Stomach (tissue), 9 donors: ENCODE measurements around the gene TNFRSF14. TPM values are rescaled to one million over a fixed set of nuclear protein-coding genes. Genes with fewer than 3 reads are reported as not detected.

Experiments used
- DNase-seq, 2 donors: peaks; one replicate each; pipeline versions ENCODE4 v3.0.0 to v3.0.0-alpha.2; 2013 to 2019
- H3K27ac ChIP-seq, 5 donors: fragments of 200-600 bp in 4 of 5; sonication (generic) in 4 of 5; one replicate each; pipeline ENCODE4 v1.5.1; 2013 to 2019; ENCODE audit warnings: mild to moderate bottlenecking in 1 of 5, moderate library complexity in 1 of 5
- H3K27me3 ChIP-seq, 3 donors: fragments of 200-600 bp; sonication (generic); one replicate each; pipeline ENCODE4 v1.5.1; 2017 to 2019; ENCODE audit warnings: mixed run types in 1 of 3
- H3K36me3 ChIP-seq, 4 donors: fragments of 200-600 bp; sonication (generic); 1 replicate in 3 of 4; 2 replicates in 1 of 4; pipeline ENCODE4 v1.5.1; 2016 to 2019
- H3K4me1 ChIP-seq, 4 donors: fragments of 200-600 bp; sonication (generic); one replicate each; pipeline ENCODE4 v1.5.1; 2016 to 2019
- H3K4me3 ChIP-seq, 4 donors: fragments of 200-600 bp; sonication (generic) in 3 of 4; one replicate each; pipeline ENCODE4 v1.5.1; 2016 to 2019; ENCODE audit warnings: mild to moderate bottlenecking in 1 of 4
- H3K9me3 ChIP-seq, 4 donors: fragments of 200-600 bp; sonication (generic); one replicate each; pipeline ENCODE4 v1.5.1; 2016 to 2019
- CTCF ChIP-seq, 7 experiments: fragments of 450-650 bp in 4 of 7; fragments of 200-600 bp in 3 of 7; sonication (generic) in 3 of 7; IDR thresholded peaks; one replicate each; pipeline ENCODE4 v1.5.1; 2016 to 2019; ENCODE audit warnings: antibody characterized with exemption in 7 of 7, control low read depth in 2 of 7, mild to moderate bottlenecking in 1 of 7
- EP300 ChIP-seq: sonication (generic); formaldehyde crosslinking; IDR thresholded peaks from one replicate; pipeline ENCODE4 v1.6.1; 2017; ENCODE audit warnings: antibody characterized with exemption
- POLR2A ChIP-seq, 4 donors: fragments of 450-650 bp; IDR thresholded peaks; one replicate each; pipeline ENCODE4 v1.6.1; 2016; ENCODE audit warnings: antibody characterized with exemption in 4 of 4, control low read depth in 2 of 4, mild to moderate bottlenecking in 1 of 4, moderate library complexity in 1 of 4
- POLR2AphosphoS5 ChIP-seq, 3 donors: sonication (generic); formaldehyde crosslinking; IDR thresholded peaks; one replicate each; pipeline ENCODE4 v1.6.1; 2016; ENCODE audit warnings: antibody characterized with exemption in 3 of 3
- WGBS, 5 donors: extraction: QIAGEN DNeasy Blood & Tissue Kit in 3 of 5; methylation state at CpG; one replicate each; pipeline versions ENCODE4 v1.1.5 to v1.1.7; 2013 to 2018; 5-methylcytosine and 5-hydroxymethylcytosine counted together
- intact Hi-C: fragments of 100-400 bp; cut with DNase I; formaldehyde crosslinking; loops from one replicate; pipeline ENCODE4 v1.15.1; 2023; ENCODE audit warnings: low total_unique reads
- polyA plus RNA-seq, 3 donors: library from polyadenylated mRNA; stranded (reverse); fragments of 200-250 nt; gene quantifications; one replicate each; pipeline ENCODE4 v1.2.3, GENCODE V29; 2013
- total RNA-seq, 5 donors: library from RNA; depleted of rRNA; stranded (reverse); fragments of >200 nt; gene quantifications; one replicate each; pipeline versions ENCODE4 v1.1.0 to v1.2.3, GENCODE V29; 2014 to 2016
- donor health status: healthy with polysubstance abuse.
- donor health status: Bipolar disorder and iron deficiency.
- donor health status: healthy.

Gene TNFRSF14
- total and polyA plus RNA-seq, 8 donors = 33.2 to 413 (median 103) TPM

GRCh38 chr1:2587860-2588571 is 31.8 kb downstream of the TNFRSF14 start:
- peak overlapping the region; percentile 80 to 95 (median 88) for H3K4me3 ChIP-seq
- intact Hi-C loops = loop anchor here (10.0 kb wide), 1 partner anchor 57 kb away; no protein-coding TSS in a partner anchor
- H3K36me3 ChIP-seq = peaks cover 0 to 22% (median 11%) of the 10 kb centered on the region in 4 donors
- no peaks in the 10 kb centered on the region for H3K9me3 ChIP-seq
- DNase-seq = no peak
- H3K27me3 ChIP-seq = peaks cover 0 to 5% (median 0%) of the 10 kb centered on the region in 3 donors
- TF ChIP-seq CTCF (IDR thresholded peaks at IDR 0.05) (no peak), POLR2A (IDR thresholded peaks at IDR 0.05) (no peak), EP300 (no peak), POLR2AphosphoS5 (IDR thresholded peaks at IDR 0.05) (no peak)
- peaks cover 31 to 64% (median 57%) of the 10 kb centered on the region in 4 donors for H3K4me1 ChIP-seq
- WGBS, 5 donors = 53 to 77% (median 61%) methylated on average over 9 to 19 of the region's 19 CpGs
- peak overlapping the region in 4 of 5 donors; percentile 99 to 100 (median 99) for H3K27ac ChIP-seq

DNA sequence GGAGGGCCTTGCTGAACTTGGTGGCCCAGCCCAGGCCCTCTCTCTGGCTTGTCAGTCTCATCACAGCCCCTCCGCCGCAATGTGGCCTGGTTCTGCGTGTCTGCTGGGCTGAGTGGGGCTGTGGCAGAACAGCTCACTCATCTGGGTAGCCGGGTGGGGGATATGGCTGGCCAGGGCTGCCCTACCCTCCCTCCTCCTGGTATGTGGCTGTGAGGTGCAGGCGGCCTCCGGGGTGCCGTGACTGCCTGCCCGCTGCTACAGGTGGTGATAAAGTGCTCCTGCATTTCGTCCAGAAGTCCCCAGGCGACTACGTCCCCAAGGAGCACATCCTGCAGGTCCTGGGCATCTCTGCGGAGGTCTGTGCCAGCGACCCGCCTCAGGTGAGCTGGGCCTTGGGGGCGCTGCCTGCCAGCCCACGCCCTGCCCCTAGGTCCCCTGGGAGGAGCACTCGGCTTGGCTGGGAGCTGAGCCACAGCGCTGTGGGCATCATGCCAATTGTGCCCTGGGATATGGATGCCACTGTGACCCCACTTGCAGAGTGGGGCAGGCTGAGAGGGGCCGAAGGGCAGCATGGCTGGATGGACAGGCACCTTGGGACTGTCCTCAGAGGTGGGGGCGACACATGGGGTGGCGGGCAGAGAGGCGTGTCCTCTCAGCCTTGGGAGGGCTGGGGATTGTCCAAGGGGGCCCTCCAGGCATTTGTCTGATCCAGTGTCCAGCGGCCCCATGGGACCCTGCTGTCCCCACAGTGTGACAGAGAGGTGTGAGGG is 32.7 kb downstream of the TNFRSF14 start:
- intact Hi-C loops = loop anchor here (10.0 kb wide), 1 partner anchor 56 kb away; no protein-coding TSS in a partner anchor
- Histone ChIP-seq H3K9me3 (no peaks in the 10 kb centered on the region), H3K27me3 (peaks cover 0 to 10% (median 0%) of the 10 kb centered on the region in 3 donors), H3K27ac (no peak overlapping the region), H3K36me3 (peaks cover 0 to 22% (median 11%) of the 10 kb centered on the region in 4 donors), H3K4me3 (no peak overlapping the region), H3K4me1 (peaks cover 39 to 66% (median 58%) of the 10 kb centered on the region in 4 donors)
- WGBS, 5 donors = 54 to 78% (median 57%) methylated on average over 8 to 23 of the region's 23 CpGs
- no peak for DNase-seq
- TF ChIP-seq CTCF (IDR thresholded peaks at IDR 0.05) (no peak), POLR2AphosphoS5 (IDR thresholded peaks at IDR 0.05) (no peak), POLR2A (IDR thresholded peaks at IDR 0.05) (no peak), EP300 (no peak)

- intact Hi-C loops = loop anchor here (10.0 kb wide), 1 partner anchor 55 kb away; no protein-coding TSS in a partner anchor
- no peak for DNase-seq
- H3K4me3 ChIP-seq = no peak overlapping the region
- WGBS, 5 donors = 86 to 90% (median 89%) methylated on average over 23 to 25 of the region's 25 CpGs
- peaks cover 0 to 14% (median 0%) of the 10 kb centered on the region in 3 donors for H3K27me3 ChIP-seq
- H3K36me3 ChIP-seq = peaks cover 0 to 22% (median 11%) of the 10 kb centered on the region in 4 donors
- peaks cover 39 to 66% (median 54%) of the 10 kb centered on the region in 4 donors for H3K4me1 ChIP-seq
- no peaks in the 10 kb centered on the region for H3K9me3 ChIP-seq
- no peak overlapping the region for H3K27ac ChIP-seq
- TF ChIP-seq EP300 (no peak), POLR2A (IDR thresholded peaks at IDR 0.05) (no peak), POLR2AphosphoS5 (IDR thresholded peaks at IDR 0.05) (no peak), CTCF (IDR thresholded peaks at IDR 0.05) (no peak)
These were observed 33.5 kb downstream of the TNFRSF14 start for GRCh38 chr1:2589431-2590232.
